Measurements from ENCODE around the gene MAD1L1. TPM values are rescaled to one million over a fixed set of nuclear protein-coding genes. Genes with fewer than 3 reads are reported as not detected.

MAD1L1 gene
- total and polyA plus RNA-seq, 2 donors (not counting 1 experiment from before 2014, with no cell fraction given) = 9.8 to 29.4 TPM

GRCh38 chr7:2258661-2259365, 26.1 kb upstream of the MAD1L1 start:
- Histone ChIP-seq H3K4me1 (ENCODE audit: control insufficient read depth, extremely low read depth, insufficient read depth, low read length) (no peaks in the 10 kb centered on the region), H2AFZ (ENCODE audit: low read length) (no peak overlapping the region), H3K27me3 (ENCODE audit: control insufficient read depth, insufficient read depth, low read length) (no peaks in the 10 kb centered on the region), H3K36me3 (ENCODE audit: control insufficient read depth, insufficient read depth, low read length) (peaks cover 7% of the 10 kb centered on the region), H3K4me3 (replicated peaks in 1 of 4; ENCODE audit: control extremely low read depth in 1 of 4, insufficient read depth in 1 of 4, low read depth in 3 of 4, low read length in 4 of 4) (no peak overlapping the region), H3K27ac (ENCODE audit: insufficient read depth, low read length) (no peak overlapping the region), H3K79me2 (ENCODE audit: control insufficient read depth, insufficient read depth, low read length) (no peaks in the 10 kb centered on the region), H3K9ac (ENCODE audit: insufficient read depth, low read length) (no peak overlapping the region), H3K4me2 (ENCODE audit: extremely low read depth, insufficient read depth, low read length) (no peak overlapping the region), H3K9me3 (ENCODE audit: control insufficient read depth, insufficient read depth, low read depth, low read length) (no peaks in the 10 kb centered on the region), H4K20me1 (ENCODE audit: control insufficient read depth, extremely low read depth, insufficient read depth, low read length) (no peaks in the 10 kb centered on the region)
- TF ChIP-seq EZH2 (IDR thresholded peaks at IDR 0.05; ENCODE audit: low read length, missing control alignments) = no peak
- TF ChIP-seq, protein P1, sequence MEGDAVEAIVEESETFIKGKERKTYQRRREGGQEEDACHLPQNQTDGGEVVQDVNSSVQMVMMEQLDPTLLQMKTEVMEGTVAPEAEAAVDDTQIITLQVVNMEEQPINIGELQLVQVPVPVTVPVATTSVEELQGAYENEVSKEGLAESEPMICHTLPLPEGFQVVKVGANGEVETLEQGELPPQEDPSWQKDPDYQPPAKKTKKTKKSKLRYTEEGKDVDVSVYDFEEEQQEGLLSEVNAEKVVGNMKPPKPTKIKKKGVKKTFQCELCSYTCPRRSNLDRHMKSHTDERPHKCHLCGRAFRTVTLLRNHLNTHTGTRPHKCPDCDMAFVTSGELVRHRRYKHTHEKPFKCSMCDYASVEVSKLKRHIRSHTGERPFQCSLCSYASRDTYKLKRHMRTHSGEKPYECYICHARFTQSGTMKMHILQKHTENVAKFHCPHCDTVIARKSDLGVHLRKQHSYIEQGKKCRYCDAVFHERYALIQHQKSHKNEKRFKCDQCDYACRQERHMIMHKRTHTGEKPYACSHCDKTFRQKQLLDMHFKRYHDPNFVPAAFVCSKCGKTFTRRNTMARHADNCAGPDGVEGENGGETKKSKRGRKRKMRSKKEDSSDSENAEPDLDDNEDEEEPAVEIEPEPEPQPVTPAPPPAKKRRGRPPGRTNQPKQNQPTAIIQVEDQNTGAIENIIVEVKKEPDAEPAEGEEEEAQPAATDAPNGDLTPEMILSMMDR (conservative IDR thresholded peaks at IDR 0.05 in 1 of 2, IDR thresholded peaks at IDR 0.05 in 1 of 2; ENCODE audit: low read depth in 1 of 2, low read length in 2 of 2) = no peak
- DNase-seq (ENCODE audit: low read depth in 2 of 2) = no peak

DNA sequence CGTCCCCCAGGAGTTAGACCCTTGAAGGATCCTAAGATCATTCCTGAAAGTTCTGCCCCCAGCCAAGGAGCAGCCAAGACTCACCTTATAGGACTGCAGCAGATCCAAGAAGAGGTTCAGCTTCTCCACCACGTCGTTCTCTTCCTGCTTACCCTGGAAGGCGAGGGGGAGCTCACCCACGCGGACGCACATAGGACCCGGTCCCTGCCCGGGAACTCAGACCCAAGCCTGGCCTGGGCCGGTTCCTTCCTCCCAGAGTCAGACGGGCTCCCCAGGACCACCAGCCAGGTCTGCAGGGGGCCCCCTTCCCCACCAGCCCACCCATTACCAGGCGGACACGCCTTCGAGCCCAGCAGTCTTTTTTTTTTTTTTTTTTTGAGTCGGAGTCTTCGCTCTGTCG, 24.9 kb upstream of the MAD1L1 start:
- no peak for TF ChIP-seq EZH2 (IDR thresholded peaks at IDR 0.05; ENCODE audit: low read length, missing control alignments)
- TF ChIP-seq, protein P1 (conservative IDR thresholded peaks at IDR 0.05 in 1 of 2, IDR thresholded peaks at IDR 0.05 in 1 of 2; ENCODE audit: low read depth in 1 of 2, low read length in 2 of 2) = no peak
- Histone ChIP-seq H4K20me1 (ENCODE audit: control insufficient read depth, extremely low read depth, insufficient read depth, low read length) (no peaks in the 10 kb centered on the region), H3K9me3 (ENCODE audit: control insufficient read depth, insufficient read depth, low read depth, low read length) (no peaks in the 10 kb centered on the region), H3K4me1 (ENCODE audit: control insufficient read depth, extremely low read depth, insufficient read depth, low read length) (no peaks in the 10 kb centered on the region), H3K79me2 (ENCODE audit: control insufficient read depth, insufficient read depth, low read length) (no peaks in the 10 kb centered on the region), H3K27me3 (ENCODE audit: control insufficient read depth, insufficient read depth, low read length) (no peaks in the 10 kb centered on the region), H3K4me2 (ENCODE audit: extremely low read depth, insufficient read depth, low read length) (no peak overlapping the region), H3K36me3 (ENCODE audit: control insufficient read depth, insufficient read depth, low read length) (peaks cover 5% of the 10 kb centered on the region), H3K27ac (ENCODE audit: insufficient read depth, low read length) (no peak overlapping the region), H2AFZ (ENCODE audit: low read length) (no peak overlapping the region), H3K4me3 (replicated peaks in 1 of 4; ENCODE audit: control extremely low read depth in 1 of 4, insufficient read depth in 1 of 4, low read depth in 3 of 4, low read length in 4 of 4) (no peak overlapping the region), H3K9ac (ENCODE audit: insufficient read depth, low read length) (no peak overlapping the region)
- no peak for DNase-seq (ENCODE audit: low read depth in 2 of 2)

- Histone ChIP-seq H4K20me1 (ENCODE audit: control insufficient read depth, extremely low read depth, insufficient read depth, low read length) (no peaks in the 10 kb centered on the region), H3K4me3 (replicated peaks in 1 of 4; ENCODE audit: control extremely low read depth in 1 of 4, insufficient read depth in 1 of 4, low read depth in 3 of 4, low read length in 4 of 4) (no peak overlapping the region)
Observed at GRCh38 chr7:2257046-2257551, 24.4 kb upstream of the MAD1L1 start.

More at GRCh38 chr7:2257046-2257551, 24.4 kb upstream of the MAD1L1 start:
- Histone ChIP-seq H3K4me1 (ENCODE audit: control insufficient read depth, extremely low read depth, insufficient read depth, low read length) (no peaks in the 10 kb centered on the region), H3K4me2 (ENCODE audit: extremely low read depth, insufficient read depth, low read length) (no peak overlapping the region), H3K79me2 (ENCODE audit: control insufficient read depth, insufficient read depth, low read length) (no peaks in the 10 kb centered on the region), H3K27ac (ENCODE audit: insufficient read depth, low read length) (no peak overlapping the region), H3K9me3 (ENCODE audit: control insufficient read depth, insufficient read depth, low read depth, low read length) (no peaks in the 10 kb centered on the region), H3K27me3 (ENCODE audit: control insufficient read depth, insufficient read depth, low read length) (no peaks in the 10 kb centered on the region), H2AFZ (ENCODE audit: low read length) (no peak overlapping the region), H3K36me3 (ENCODE audit: control insufficient read depth, insufficient read depth, low read length) (peaks cover 6% of the 10 kb centered on the region), H3K9ac (ENCODE audit: insufficient read depth, low read length) (no peak overlapping the region)
- TF ChIP-seq, protein P1 (conservative IDR thresholded peaks at IDR 0.05 in 1 of 2, IDR thresholded peaks at IDR 0.05 in 1 of 2; ENCODE audit: low read depth in 1 of 2, low read length in 2 of 2) = no peak
- no peak for TF ChIP-seq EZH2 (IDR thresholded peaks at IDR 0.05; ENCODE audit: low read length, missing control alignments)
- no peak for DNase-seq (ENCODE audit: low read depth in 2 of 2)

All from fibroblast of lung (primary cell).